DND-41 (cell line): ENCODE measurements around the gene C4orf33.

Source experiments
- ATAC-seq: fragments of 200-7000 bp; cut with Tn5 transposase; 3 replicates; pipeline ENCODE4 v1.9.1; 2021; ENCODE audit warnings: low read depth; ENCODE audit not compliant: insufficient read depth
- DNase-seq: peaks from one replicate; pipeline ENCODE4 v3.0.0-alpha.2; 2020
- H2AFZ ChIP-seq: 2 replicates; pipeline ENCODE4 v1.6.0; 2012; ENCODE audit warnings: low read depth, low read length
- H3K27ac ChIP-seq: 2 replicates; pipeline ENCODE4 v1.5.1; 2012; ENCODE audit warnings: low read length, inconsistent platforms
- H3K27me3 ChIP-seq: fragments of 200-600 bp; sonication (generic); 2 replicates; pipeline ENCODE4 v1.6.0; 2012; ENCODE audit warnings: low read length, mild to moderate bottlenecking, inconsistent platforms; ENCODE audit not compliant: insufficient read depth, poor library complexity
- H3K36me3 ChIP-seq: 2 replicates; pipeline ENCODE4 v1.5.1; 2012; ENCODE audit warnings: low read length, inconsistent platforms; ENCODE audit not compliant: insufficient read depth
- H3K4me1 ChIP-seq: 2 replicates; pipeline ENCODE4 v1.5.1; 2012; ENCODE audit warnings: mild to moderate bottlenecking, low read length; ENCODE audit not compliant: insufficient read depth
- H3K4me2 ChIP-seq: 2 replicates; pipeline ENCODE4 v1.6.0; 2012; ENCODE audit warnings: mild to moderate bottlenecking, moderate library complexity, low read length, inconsistent platforms; ENCODE audit not compliant: insufficient read depth
- H3K4me3 ChIP-seq, 2 experiments: fragments of 200-600 bp in 1 of 2; shearing (Covaris generic) in 1 of 2; 2 replicates each; pipeline ENCODE4 v1.5.1; 2012 to 2016; ENCODE audit warnings: inconsistent platforms in 2 of 2, low read length in 2 of 2, mild to moderate bottlenecking in 2 of 2, low read depth in 1 of 2, moderate library complexity in 1 of 2
- H3K79me2 ChIP-seq: 2 replicates; pipeline ENCODE4 v1.6.0; 2012; ENCODE audit warnings: low read length, inconsistent platforms; ENCODE audit not compliant: insufficient read depth
- H3K9ac ChIP-seq: 2 replicates; pipeline ENCODE4 v1.6.0; 2012; ENCODE audit warnings: low read depth, mild to moderate bottlenecking, inconsistent platforms, low read length, moderate library complexity
- H3K9me3 ChIP-seq: 2 replicates; pipeline ENCODE4 v1.5.1; 2012; ENCODE audit warnings: low read length, moderate library complexity, mild to moderate bottlenecking, inconsistent platforms; ENCODE audit not compliant: insufficient read depth, severe bottlenecking
- H4K20me1 ChIP-seq: 2 replicates; pipeline ENCODE4 v1.6.0; 2012; ENCODE audit warnings: low read length; ENCODE audit not compliant: insufficient read depth
- EZH2 ChIP-seq: IDR thresholded peaks from 3 replicates; pipeline ENCODE4 v1.6.1; 2012; ENCODE audit warnings: borderline replicate concordance, low read depth, mild to moderate bottlenecking, moderate library complexity, low read length, inconsistent platforms; ENCODE audit not compliant: severe bottlenecking
- TF ChIP-seq, protein P1 (sequence below): IDR thresholded peaks from 2 replicates; pipeline ENCODE4 v1.5.1; 2012; ENCODE audit warnings: borderline replicate concordance, low read length, moderate library complexity, mild to moderate bottlenecking; ENCODE audit not compliant: poor library complexity, severe bottlenecking; ENCODE audit errors: extremely low read depth

C4orf33 gene, protein sequence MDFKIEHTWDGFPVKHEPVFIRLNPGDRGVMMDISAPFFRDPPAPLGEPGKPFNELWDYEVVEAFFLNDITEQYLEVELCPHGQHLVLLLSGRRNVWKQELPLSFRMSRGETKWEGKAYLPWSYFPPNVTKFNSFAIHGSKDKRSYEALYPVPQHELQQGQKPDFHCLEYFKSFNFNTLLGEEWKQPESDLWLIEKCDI

DNA sequence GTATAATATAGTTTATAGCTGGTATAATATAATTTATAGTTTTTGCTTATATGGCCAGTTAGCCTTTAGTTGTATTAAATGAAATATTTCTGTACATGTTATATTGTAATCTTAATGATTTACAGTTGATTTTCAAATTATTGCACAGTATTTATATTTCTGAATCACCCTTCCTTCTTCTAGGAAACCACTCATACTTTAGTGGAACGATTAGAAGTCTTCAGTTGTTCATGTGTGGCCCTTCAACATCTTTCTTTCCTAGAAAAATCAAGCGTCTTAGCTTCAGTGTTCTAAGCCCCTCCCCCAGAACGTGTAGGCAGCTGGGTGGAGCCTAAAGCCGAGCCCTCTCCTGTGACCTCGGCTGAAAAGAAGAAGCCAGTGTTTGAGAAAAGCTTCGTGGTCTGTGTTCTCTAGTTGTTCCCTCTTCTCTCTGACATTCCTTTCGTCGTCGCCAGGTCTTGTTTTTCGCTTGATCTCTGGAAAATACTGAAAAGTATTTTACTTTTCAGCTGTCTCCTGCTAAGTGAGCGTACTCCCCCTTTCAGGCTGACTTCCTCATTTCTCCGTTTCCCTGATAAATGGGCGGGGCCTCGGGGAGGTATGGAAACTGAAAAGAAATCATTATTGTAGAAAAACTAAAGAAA lies at the start of gene C4orf33:
C4orf33 (plus strand) TSS at position 342 of the 644 bp plus-strand sequence. CDS start 6,459 bp downstream, outside the sequence.
- Histone ChIP-seq H3K9ac (peak within 1 kb of the TSS; percentile 97), H4K20me1 (peaks cover 8% of the 10 kb centered on the region; the same call in 1 of the 2 replicates), H3K27ac (peak within 1 kb of the TSS; percentile 84), H3K79me2 (peaks cover 66% of the 10 kb centered on the region), H3K36me3 (peaks cover 3% of the 10 kb centered on the region; the same call in 1 of the 2 replicates), H3K4me1 (peaks cover 53% of the 10 kb centered on the region), H3K27me3 (no peaks in the 10 kb centered on the region), H3K4me2 (peak within 1 kb of the TSS; percentile 78), H3K9me3 (no peaks in the 10 kb centered on the region), H2AFZ (peak within 1 kb of the TSS; percentile 75), H3K4me3 (peak within 1 kb of the TSS; percentile 95 to 96)
- no peak for TF ChIP-seq EZH2
- TF ChIP-seq, protein P1, sequence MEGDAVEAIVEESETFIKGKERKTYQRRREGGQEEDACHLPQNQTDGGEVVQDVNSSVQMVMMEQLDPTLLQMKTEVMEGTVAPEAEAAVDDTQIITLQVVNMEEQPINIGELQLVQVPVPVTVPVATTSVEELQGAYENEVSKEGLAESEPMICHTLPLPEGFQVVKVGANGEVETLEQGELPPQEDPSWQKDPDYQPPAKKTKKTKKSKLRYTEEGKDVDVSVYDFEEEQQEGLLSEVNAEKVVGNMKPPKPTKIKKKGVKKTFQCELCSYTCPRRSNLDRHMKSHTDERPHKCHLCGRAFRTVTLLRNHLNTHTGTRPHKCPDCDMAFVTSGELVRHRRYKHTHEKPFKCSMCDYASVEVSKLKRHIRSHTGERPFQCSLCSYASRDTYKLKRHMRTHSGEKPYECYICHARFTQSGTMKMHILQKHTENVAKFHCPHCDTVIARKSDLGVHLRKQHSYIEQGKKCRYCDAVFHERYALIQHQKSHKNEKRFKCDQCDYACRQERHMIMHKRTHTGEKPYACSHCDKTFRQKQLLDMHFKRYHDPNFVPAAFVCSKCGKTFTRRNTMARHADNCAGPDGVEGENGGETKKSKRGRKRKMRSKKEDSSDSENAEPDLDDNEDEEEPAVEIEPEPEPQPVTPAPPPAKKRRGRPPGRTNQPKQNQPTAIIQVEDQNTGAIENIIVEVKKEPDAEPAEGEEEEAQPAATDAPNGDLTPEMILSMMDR, result no peak
- DNase-seq (peak; percentile 85), ATAC-seq (peak; percentile 69)

DNA sequence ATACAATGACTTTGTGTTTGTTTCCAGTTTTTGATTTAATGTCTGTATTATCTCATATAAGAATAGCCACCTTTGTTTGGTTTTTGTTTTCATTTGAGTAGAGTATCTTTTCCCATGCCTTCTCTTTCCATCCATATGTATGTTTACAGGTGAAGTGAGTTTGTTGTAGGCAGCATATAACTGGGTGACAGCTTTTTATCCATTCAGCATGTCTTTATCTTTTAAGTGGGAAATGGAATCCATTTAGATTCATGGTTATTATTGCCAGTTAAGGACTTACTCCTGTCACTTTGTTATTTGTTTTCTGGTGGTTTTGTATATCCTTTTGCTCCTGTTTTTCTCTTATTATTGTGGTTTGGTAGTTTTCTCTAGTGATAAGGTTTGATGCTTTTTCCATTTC lies 36.9 kb upstream of the C4orf33 start:
- ATAC-seq, result no peak
- no peak for TF ChIP-seq EZH2
- TF ChIP-seq, protein P1, result no peak
- H3K9me3 ChIP-seq, result peaks cover 70% of the 10 kb centered on the region

DNA sequence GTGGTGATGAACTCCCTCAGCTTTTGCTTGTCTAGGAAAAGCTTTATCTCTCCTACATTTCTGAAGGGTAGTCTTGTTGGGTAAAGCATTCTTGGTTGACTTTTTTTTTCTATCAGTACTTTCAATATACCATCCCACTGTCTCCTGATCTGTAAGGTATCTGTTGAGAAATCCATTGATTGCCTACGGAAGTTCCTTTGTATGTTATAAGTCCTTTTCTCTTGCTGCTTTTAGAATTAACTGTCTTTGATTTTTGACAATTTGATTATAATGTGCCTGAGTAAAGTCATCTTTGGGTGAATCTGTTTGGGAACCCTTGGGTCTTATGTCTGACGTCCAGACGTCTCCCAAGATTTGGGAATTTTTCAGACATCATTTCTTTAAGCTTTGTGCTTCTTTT lies 33.4 kb upstream of the C4orf33 start:
- no peaks in the 10 kb centered on the region for H3K27me3 ChIP-seq
- peaks cover 35% of the 10 kb centered on the region for H3K36me3 ChIP-seq
- H3K79me2 ChIP-seq, result no peaks in the 10 kb centered on the region
- TF ChIP-seq, protein P1, result no peak
- no peak for TF ChIP-seq EZH2
- DNase-seq (no peak), ATAC-seq (no peak)
- H3K4me2 ChIP-seq, result no peak overlapping the region
- H4K20me1 ChIP-seq, result no peaks in the 10 kb centered on the region
- H3K9ac ChIP-seq, result no peak overlapping the region
- H3K4me1 ChIP-seq, result no peaks in the 10 kb centered on the region
- H3K9me3 ChIP-seq, result peaks cover 56% of the 10 kb centered on the region
- no peak overlapping the region for H3K4me3 ChIP-seq
- no peak overlapping the region for H2AFZ ChIP-seq
- no peak overlapping the region for H3K27ac ChIP-seq

More for the DNA sequence above, 36.9 kb upstream of the C4orf33 start:
- Histone ChIP-seq H2AFZ (no peak overlapping the region), H3K79me2 (no peaks in the 10 kb centered on the region), H3K9ac (no peak overlapping the region), H3K4me3 (no peak overlapping the region), H3K4me2 (no peak overlapping the region), H3K27me3 (no peaks in the 10 kb centered on the region), H3K36me3 (peaks cover 31% of the 10 kb centered on the region), H3K27ac (no peak overlapping the region), H4K20me1 (no peaks in the 10 kb centered on the region), H3K4me1 (no peaks in the 10 kb centered on the region)
- no peak for DNase-seq
